GM12891 (cell line): Measurements from ENCODE around the gene TEX54.
"Not testable (repeated sequence)": the region's sequence is repeated elsewhere in the genome, so short reads cannot be mapped to it uniquely, and the experiment has no call there.

Experiments
- DNase-seq: peaks from one replicate; pipeline ENCODE4 v3.0.0; 2011; ENCODE audit warnings: low spot score; ENCODE audit not compliant: insufficient read length
- FAIRE-seq: peaks from 2 replicates; lab custom pipeline; 2011; peaks lifted over from hg19 to GRCh38; lab: Jason Lieb, UNC
- PAX5 ChIP-seq: IDR thresholded peaks from 2 replicates; pipeline ENCODE4 v1.6.1; 2011; ENCODE audit warnings: low read length, moderate library complexity, mild to moderate bottlenecking; ENCODE audit not compliant: insufficient read depth, severe bottlenecking
- POLR2A ChIP-seq: IDR thresholded peaks from 2 replicates; pipeline ENCODE4 v1.6.1; 2011; ENCODE audit warnings: low read depth, low read length, control low read depth
- POLR2AphosphoS5 ChIP-seq: IDR thresholded peaks from 2 replicates; pipeline ENCODE4 v1.6.1; 2011; ENCODE audit warnings: low read depth, low read length, control low read depth
- POU2F2 ChIP-seq: IDR thresholded peaks from 2 replicates; pipeline ENCODE4 v1.6.1; 2011; ENCODE audit warnings: low read depth, mild to moderate bottlenecking, control low read depth, low read length, moderate library complexity
- SPI1 ChIP-seq: IDR thresholded peaks from 2 replicates; pipeline ENCODE4 v1.6.1; 2011; ENCODE audit warnings: low read depth, low read length, control low read depth
- TAF1 ChIP-seq: IDR thresholded peaks from 2 replicates; pipeline ENCODE4 v1.6.1; 2011; ENCODE audit warnings: low read depth, low read length, control low read depth

TEX54 gene

DNA sequence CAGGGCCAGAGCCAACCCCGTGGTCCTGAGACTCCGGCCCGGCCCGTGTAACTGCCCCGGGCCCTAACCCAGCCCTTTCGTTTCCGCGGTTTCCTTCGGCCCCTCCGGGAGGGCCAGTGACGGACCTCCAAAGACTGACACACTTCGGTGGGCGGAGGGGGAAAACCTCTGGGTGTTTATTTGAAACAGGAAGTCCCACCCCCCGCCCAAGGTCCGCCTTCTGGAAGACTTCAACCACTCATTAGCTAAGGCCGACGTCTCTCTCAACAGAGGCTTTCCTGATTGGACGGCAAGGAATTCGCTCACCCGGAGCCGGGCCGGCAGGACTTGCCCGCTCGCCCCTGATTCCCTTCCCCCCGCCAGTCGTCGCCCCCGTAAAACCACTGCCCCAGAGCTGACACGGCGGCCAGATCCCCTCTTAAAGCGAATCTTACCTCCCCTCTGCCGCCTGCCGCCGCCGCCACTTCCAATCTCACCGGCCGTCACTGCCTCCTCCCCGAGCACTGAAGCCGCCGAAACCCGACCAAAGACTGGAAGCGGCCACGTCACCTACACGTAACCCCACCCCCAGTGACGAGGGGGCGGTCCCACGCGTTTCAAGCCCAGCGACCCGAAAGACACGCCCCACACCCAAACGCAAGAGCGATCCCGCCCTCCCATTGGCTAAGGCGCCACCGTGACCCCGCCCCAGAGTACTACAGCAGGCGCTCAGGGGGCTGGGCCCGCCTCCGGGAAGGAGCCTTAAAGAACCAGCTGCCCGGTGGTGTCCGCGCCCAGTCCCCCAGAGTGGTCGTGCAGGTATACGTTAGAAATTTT is 913 bp downstream of the TEX54 start, which contains the start of gene STX5:
STX5 (minus strand) TSS at position 532 of the 816 bp plus-strand sequence. CDS start 808 bp downstream, outside the sequence.
- no peak; the same call in 1 of the 2 replicates for TF ChIP-seq POLR2AphosphoS5
- TF ChIP-seq POU2F2: no peak
- TF ChIP-seq POLR2A: peak; percentile 86
- TF ChIP-seq TAF1: peak; percentile 86
- TF ChIP-seq SPI1: peak; percentile 63
- TF ChIP-seq PAX5: peak; percentile 33
- peak; percentile 94 for DNase-seq
- FAIRE-seq: peak; percentile 92

DNA sequence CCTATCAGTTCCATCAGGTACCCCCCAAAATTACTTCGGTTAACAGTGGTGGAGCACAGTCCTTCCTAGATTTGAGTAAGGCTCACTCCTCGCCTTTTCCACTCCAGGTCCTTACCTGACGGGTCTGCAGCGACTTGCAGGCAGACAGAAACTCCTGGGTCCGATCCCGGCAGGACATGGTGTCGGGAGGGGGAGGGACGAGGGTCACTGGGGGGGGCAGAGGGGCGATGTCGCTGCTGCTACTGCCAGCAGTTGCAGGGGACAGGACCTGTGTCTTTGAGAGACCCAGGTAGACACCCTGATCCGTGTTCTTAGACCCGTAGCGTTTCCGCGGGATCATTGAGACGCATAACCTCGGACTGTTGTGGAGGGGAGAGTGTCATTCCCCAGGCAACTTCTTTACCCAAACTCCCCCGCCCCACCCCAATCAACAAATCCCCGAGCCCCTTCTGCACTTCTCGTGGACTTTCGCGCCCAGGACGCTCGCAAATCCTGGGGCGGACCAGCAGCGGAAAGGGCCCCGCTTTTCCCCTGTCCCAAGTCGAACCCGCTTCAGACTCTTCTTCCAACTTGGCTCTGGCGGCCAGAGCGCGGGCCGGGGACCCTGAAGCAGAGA is 1.6 kb downstream of the TEX54 start:
- FAIRE-seq (no peak), DNase-seq (no peak)
- TF ChIP-seq POLR2AphosphoS5: 0 out of 2 replicates have a peak, but pooled peaks have one; percentile 32
- TF ChIP-seq TAF1: no peak

DNA sequence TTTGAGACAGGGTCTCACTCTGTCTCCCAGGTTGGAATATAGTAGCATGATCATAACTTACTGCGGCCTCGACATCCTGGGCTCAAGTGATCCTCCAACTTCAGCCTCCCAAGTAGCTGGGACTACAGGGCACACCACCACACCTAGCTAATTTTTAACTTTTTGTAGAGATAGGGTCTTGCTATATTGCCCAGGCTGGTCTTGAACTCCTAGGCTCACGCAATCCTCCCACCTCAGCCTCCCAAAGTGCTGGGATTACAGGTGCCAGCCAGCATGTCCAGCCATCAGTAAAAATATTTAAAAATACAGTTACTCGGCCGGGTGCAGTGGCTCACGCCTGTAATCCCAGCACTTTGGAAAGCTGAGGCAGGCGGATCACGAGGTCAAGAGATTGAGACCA is 4.5 kb downstream of the TEX54 start:
- FAIRE-seq: not testable (repeated sequence)

DNA sequence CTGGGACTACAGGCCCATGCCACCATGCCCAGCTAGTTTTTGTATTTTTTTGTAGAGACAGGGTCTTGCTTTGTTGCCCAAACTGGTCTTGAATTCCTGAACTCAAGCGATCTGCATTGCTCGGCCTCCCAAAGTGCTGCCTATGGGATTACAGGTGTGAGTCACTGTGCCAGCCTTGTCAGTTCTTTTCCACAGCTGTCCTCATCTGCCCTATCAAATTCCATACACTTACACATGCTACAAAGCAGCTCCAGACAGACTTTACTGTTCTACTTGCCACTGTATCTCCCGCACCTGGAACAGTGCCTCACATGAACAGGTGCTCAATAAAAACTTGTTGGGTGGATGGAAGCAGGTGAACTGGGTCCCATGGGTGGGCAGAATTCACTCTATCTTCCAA is 9.0 kb downstream of the TEX54 start:
- no peak for FAIRE-seq
- TF ChIP-seq SPI1: no peak
- no peak for TF ChIP-seq POU2F2
- TF ChIP-seq PAX5: no peak
- TF ChIP-seq TAF1: no peak
- TF ChIP-seq POLR2A: no peak
- DNase-seq: no peak

More for the DNA sequence above, 4.5 kb downstream of the TEX54 start:
- not testable (repeated sequence) for DNase-seq

DNA sequence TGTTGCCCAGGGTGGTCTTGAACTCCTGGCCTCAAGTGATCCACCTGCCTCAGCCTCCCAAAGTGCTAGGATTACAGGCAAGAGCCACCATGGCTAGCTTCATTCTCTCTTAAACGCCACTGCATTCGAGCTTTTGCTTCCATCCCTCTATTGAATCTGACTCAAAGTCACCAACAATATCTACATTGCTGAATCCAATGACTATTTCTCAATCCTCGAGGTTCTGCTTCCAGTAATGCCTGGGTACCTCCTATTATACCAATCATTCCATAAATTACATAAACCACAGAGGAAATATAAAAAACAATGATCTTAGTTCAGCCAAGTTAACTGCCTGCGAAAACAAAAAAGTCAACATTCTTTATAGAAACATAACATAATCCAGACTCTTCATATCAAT is 15.5 kb downstream of the TEX54 start:
- FAIRE-seq (no peak), DNase-seq (no peak)

DNA sequence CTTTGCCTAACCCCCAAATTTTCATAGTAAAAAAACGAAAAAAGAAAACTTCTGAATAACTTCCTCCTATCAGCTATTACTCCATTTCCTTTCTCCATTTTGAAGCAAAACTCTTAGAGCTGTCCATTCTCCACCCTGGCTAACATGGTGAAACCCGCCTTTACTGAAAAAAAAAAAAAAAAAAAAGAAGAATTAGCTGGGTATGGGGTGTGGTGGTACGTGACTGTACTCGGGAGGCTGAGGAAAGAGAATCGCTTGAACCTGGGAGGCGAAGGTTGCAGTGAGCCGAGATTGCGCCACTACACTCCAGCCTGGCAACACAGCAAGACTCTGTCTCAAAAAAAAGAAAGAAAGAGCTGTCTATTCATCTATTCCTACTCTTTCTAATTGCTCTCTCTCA is 16.1 kb downstream of the TEX54 start:
- FAIRE-seq (no peak), DNase-seq (no peak)
- TF ChIP-seq POLR2A (no peak), TAF1 (no peak), PAX5 (no peak), SPI1 (no peak), POLR2AphosphoS5 (no peak), POU2F2 (no peak)

More for the DNA sequence above, 15.5 kb downstream of the TEX54 start:
- no peak for TF ChIP-seq SPI1
- TF ChIP-seq TAF1: no peak
- no peak for TF ChIP-seq PAX5
- no peak for TF ChIP-seq POU2F2
- no peak for TF ChIP-seq POLR2A
- no peak for TF ChIP-seq POLR2AphosphoS5

DNA sequence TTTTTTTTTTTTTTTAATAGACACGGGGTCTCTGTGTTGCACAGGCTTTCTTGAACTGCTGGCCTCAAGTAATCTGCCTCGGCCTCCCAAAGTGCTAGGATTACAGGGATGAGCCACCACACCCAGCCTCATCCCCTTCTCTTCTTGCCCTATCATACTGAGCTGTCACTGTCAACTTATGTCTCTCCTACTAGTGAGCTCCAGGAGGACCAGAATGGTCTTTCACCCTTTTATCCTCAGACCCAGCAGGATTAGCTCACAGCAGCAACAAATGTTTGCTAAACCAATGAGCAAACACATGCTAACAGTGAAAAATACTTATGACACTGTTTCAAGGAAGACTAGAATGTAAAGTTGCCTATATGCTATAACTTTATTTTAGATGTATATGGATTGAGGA is 21.0 kb downstream of the TEX54 start:
- FAIRE-seq (no peak), DNase-seq (no peak)
- TF ChIP-seq POLR2AphosphoS5: no peak
- no peak for TF ChIP-seq POLR2A
- TF ChIP-seq SPI1: no peak
- TF ChIP-seq TAF1: no peak
- no peak for TF ChIP-seq POU2F2
- no peak for TF ChIP-seq PAX5

DNA sequence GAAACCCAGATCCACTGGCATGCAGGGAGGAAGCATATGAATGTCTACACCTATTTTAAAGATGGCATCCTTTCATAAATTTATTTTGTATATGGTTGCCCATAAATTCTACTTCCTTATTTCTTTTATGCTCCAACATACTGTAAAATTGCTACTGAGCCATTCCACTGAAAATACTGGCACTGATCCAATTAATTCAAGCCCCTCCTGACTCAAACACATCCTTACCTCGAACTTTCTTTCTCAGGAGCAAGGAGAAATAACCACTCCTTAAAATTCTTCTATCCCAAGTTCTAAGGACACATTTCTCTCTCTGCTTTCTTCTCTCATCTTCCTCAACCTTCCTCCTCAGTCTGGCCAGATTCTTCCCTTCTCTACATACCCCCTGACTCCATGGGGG is 21.9 kb downstream of the TEX54 start:
- TF ChIP-seq POU2F2 (no peak), POLR2A (0 out of 2 replicates have a peak, but pooled peaks have one; percentile 29)
- FAIRE-seq: no peak

DNA sequence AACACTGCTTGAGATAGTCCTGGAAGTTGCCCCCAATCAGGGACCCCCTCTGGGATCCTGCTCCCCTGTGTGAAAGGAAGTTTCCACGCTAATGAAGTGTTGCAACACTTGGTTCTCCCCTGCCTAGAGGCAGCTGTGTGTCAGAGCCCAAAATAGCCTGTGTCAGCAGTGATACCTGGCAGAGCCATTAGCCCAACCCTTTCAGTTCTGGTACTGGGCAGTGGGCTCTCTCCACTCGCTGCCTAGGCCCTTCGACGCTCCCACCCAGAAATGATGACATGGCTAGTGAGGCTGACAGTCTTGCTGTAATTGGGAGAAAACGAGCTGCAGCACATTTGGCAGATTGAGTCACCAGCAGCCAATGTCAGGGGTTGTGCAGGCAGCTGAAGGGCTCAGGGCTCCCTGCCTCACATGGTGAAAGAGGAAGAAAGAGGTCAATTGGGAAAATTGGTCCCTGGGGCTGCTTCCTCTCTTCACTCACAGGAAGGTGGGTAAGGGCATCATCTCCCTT is 26.0 kb downstream of the TEX54 start:
- no peak for DNase-seq
- no peak for TF ChIP-seq TAF1
- no peak for TF ChIP-seq SPI1
- TF ChIP-seq POLR2AphosphoS5: no peak
- FAIRE-seq: no peak

More for the DNA sequence above, 21.9 kb downstream of the TEX54 start:
- DNase-seq: no peak

DNA sequence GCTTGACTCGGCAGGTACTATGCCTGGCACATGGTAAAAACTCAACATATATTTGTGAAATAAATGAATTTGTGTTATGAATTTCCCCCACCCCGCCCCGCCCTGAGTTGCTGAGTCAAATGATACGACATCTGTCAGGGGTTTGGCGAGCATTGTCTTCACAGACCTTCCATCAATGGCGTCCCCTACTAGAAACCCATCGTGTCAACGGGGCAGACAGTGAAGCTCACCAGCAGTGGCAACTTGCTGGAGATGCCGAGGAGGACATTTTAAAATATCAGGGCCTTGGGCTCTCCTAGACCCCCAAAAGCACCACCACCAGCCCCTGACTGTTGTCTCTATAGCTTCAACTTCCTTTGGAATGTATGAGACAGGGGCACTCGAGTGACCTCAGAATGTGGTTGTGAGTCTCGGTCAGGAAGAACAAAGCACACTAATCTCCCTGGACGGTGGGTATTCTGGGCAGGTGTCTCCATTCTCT is 26.6 kb downstream of the TEX54 start:
- FAIRE-seq (peak; percentile 75), DNase-seq (no peak)
- no peak for TF ChIP-seq SPI1
- TF ChIP-seq POLR2A: no peak
- TF ChIP-seq POU2F2: no peak
- TF ChIP-seq POLR2AphosphoS5: no peak
- TF ChIP-seq PAX5: no peak
- TF ChIP-seq TAF1: no peak
